ENCODE data around the gene HDAC4. TPM values are rescaled to one million over a fixed set of nuclear protein-coding genes. Genes with fewer than 3 reads are reported as not detected.

Gene HDAC4
- total and polyA plus RNA-seq, 2 experiments from 2014 or later, result 8.1 to 41.8 TPM

DNA sequence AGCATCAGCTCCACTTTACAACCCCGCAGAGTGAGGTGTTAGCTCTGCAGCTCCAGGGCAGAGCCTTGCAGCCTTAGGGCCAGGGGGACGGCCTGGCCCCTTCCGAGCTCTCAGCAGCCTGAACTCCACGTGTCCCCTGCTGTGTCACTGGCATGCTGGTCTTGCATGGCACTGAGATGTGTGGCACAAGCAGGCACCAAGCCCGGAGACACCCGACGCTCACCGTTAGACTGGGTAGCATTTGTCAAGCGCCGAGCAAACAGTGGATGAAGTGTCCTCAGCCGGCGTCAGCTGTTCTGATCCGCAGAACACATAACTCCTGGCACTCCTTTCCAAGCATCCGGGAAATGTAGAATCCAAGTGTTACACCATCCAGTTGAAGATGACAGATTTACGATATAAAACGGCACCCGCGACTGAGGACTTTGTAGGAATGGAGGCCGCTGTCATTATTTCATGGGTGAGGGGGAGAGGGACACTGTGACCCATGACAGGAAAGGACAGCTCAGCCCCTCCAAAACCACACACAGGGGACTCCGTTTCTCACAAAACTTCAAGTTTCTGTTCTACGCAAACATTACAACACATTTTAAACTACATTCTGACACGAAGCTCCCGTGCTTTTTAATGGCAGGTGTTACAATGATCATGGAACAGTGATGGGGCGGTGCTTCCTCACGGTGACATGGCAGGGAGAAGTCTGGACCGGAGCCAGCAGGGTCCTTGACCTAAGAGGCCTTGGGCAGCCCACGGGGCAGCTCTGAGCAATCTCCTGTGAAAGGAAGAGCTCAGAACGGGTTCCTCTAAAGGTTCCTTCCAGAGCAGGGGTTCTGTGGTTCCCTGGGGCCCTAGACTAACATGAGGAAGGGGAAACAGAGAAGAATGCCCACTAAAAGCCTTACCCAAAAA is 89.4 kb downstream of the HDAC4 start:
- H3K27me3 ChIP-seq (ENCODE audit: insufficient read depth), result no peaks in the 10 kb centered on the region
- peaks cover 84% of the 10 kb centered on the region for H3K79me2 ChIP-seq (replicated peaks; ENCODE audit: insufficient read depth)
- Mint-ChIP-seq H3K27me3 (ENCODE audit: insufficient read depth, low read depth, poor library complexity) (peaks cover 8% of the 10 kb centered on the region), H3K4me1 (peaks cover 24% of the 10 kb centered on the region), H3K4me3 (no peak overlapping the region), H3K9me3 (peaks cover 23% of the 10 kb centered on the region), H3K27ac (peak overlapping the region; percentile 36; the same call in 1 of the 2 replicates), H3K36me3 (ENCODE audit: low read depth) (peaks cover 30% of the 10 kb centered on the region)
- DNase-seq (ENCODE audit: low spot score) (no peak), ATAC-seq (no peak)
- H3K4me2 ChIP-seq, result no peak overlapping the region
- no peaks in the 10 kb centered on the region for H3K9me2 ChIP-seq (ENCODE audit: insufficient read depth)
- no peak overlapping the region for H3K4me3 ChIP-seq
- H3K27ac ChIP-seq (ENCODE audit: low read depth), result no peak overlapping the region
- TF ChIP-seq POLR2AphosphoS5 (IDR thresholded peaks at IDR 0.05; ENCODE audit: low read depth), result no peak
- no peaks in the 10 kb centered on the region for H3K36me3 ChIP-seq (ENCODE audit: insufficient read depth)
- H4K20me1 ChIP-seq (replicated peaks; ENCODE audit: insufficient read depth), result peaks cover 7% of the 10 kb centered on the region
- H2AFZ ChIP-seq, result no peak overlapping the region
- H3K4me1 ChIP-seq (ENCODE audit: insufficient read depth), result no peaks in the 10 kb centered on the region
- no peaks in the 10 kb centered on the region for H3F3A ChIP-seq (replicated peaks; ENCODE audit: low read depth)

GRCh38 chr2:239310401-239311061 is 90.3 kb downstream of the HDAC4 start:
- DNase-seq (ENCODE audit: low spot score), result no peak
- Histone ChIP-seq H3K4me3 (no peak overlapping the region), H4K20me1 (replicated peaks; ENCODE audit: insufficient read depth) (peaks cover 11% of the 10 kb centered on the region), H3K4me2 (no peak overlapping the region), H3K36me3 (ENCODE audit: insufficient read depth) (no peaks in the 10 kb centered on the region), H3K27ac (ENCODE audit: low read depth) (no peak overlapping the region), H2AFZ (no peak overlapping the region), H3K27me3 (ENCODE audit: insufficient read depth) (no peaks in the 10 kb centered on the region), H3K4me1 (ENCODE audit: insufficient read depth) (no peaks in the 10 kb centered on the region), H3F3A (replicated peaks; ENCODE audit: low read depth) (no peaks in the 10 kb centered on the region), H3K79me2 (replicated peaks; ENCODE audit: insufficient read depth) (peaks cover 84% of the 10 kb centered on the region), H3K9me2 (ENCODE audit: insufficient read depth) (no peaks in the 10 kb centered on the region)
- ATAC-seq, result no peak
- H3K36me3 Mint-ChIP-seq (ENCODE audit: low read depth), result peaks cover 24% of the 10 kb centered on the region
- H3K4me3 Mint-ChIP-seq, result no peak overlapping the region
- peaks cover 8% of the 10 kb centered on the region for H3K27me3 Mint-ChIP-seq (ENCODE audit: insufficient read depth, low read depth, poor library complexity)
- H3K9me3 Mint-ChIP-seq, result peaks cover 20% of the 10 kb centered on the region
- peak overlapping the region; percentile 75; the same call in 1 of the 2 replicates for H3K27ac Mint-ChIP-seq
- peaks cover 28% of the 10 kb centered on the region for H3K4me1 Mint-ChIP-seq
- TF ChIP-seq, protein P1, sequence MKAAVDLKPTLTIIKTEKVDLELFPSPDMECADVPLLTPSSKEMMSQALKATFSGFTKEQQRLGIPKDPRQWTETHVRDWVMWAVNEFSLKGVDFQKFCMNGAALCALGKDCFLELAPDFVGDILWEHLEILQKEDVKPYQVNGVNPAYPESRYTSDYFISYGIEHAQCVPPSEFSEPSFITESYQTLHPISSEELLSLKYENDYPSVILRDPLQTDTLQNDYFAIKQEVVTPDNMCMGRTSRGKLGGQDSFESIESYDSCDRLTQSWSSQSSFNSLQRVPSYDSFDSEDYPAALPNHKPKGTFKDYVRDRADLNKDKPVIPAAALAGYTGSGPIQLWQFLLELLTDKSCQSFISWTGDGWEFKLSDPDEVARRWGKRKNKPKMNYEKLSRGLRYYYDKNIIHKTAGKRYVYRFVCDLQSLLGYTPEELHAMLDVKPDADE (IDR thresholded peaks at IDR 0.05), result no peak
- TF ChIP-seq ZNF114 (CRISPR knock-in tag; IDR thresholded peaks at IDR 0.05), result no peak
- TF ChIP-seq REST (IDR thresholded peaks at IDR 0.05; ENCODE audit: unreplicated experiment), result no peak
- TF ChIP-seq CREB1 (CRISPR knock-in tag; IDR thresholded peaks at IDR 0.05; ENCODE audit: low read depth), result no peak
- no peak for TF ChIP-seq ZNF462 (CRISPR knock-in tag; IDR thresholded peaks at IDR 0.05)
- no peak for TF ChIP-seq STAT1 (IDR thresholded peaks at IDR 0.05; ENCODE audit: unreplicated experiment)

Measured in GM23338 (cell line).